IPS DF 19.7 (cell line): Measurements from ENCODE around the gene PIAS1.
"Not testable (repeated sequence)": the region's sequence is repeated elsewhere in the genome, so short reads cannot be mapped to it uniquely, and the experiment has no call there.

Experiments used
- DNase-seq: peaks from one replicate; pipeline ENCODE4 v3.0.0-alpha.2; 2013; ENCODE audit warnings: low read depth, low spot score

The PIAS1 gene

GRCh38 chr15:68234060-68234459, 179.9 kb downstream of the PIAS1 start:
- no peak for DNase-seq

DNA sequence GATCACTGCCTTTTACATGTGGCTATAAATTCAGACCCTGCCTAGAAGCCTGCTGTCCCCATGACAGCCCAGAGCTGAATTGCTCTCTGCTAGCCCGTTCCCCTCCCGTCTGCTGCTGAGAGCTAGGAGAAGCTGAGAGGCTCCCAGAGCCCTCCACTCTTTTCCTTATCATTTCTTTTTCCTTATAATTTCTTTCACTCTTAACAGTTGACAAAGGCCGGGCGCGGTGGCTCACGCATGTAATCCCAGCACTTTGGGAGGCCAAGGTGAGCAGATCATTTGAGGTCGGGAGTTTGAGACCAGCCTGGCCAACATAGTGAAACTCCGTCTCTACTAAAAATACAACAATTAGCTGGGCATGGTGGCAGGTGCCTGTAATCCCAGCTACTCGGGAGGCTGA, 180.4 kb downstream of the PIAS1 start:
- DNase-seq, result not testable (repeated sequence)

GRCh38 chr15:68235022-68235421, 180.9 kb downstream of the PIAS1 start:
- DNase-seq, result no peak

DNA sequence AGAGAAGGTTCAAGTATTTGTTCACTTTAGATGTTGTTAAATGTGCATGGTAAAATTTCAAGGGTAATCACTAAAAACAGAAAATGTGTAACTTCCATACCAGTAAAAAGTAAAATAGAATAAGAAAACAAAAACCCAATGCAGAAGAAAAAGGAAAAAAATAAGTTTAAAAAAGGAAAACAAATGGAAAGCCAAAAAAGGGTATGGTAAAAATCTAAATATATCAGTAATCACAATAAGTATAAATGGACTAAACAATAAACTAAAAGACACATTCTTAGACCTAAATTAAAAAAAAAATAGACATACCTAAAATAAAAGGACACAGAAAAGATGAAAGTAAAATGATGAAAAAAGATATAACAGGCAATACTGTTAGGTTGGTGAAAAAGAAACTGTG, 184.9 kb downstream of the PIAS1 start:
- DNase-seq, result no peak

DNA sequence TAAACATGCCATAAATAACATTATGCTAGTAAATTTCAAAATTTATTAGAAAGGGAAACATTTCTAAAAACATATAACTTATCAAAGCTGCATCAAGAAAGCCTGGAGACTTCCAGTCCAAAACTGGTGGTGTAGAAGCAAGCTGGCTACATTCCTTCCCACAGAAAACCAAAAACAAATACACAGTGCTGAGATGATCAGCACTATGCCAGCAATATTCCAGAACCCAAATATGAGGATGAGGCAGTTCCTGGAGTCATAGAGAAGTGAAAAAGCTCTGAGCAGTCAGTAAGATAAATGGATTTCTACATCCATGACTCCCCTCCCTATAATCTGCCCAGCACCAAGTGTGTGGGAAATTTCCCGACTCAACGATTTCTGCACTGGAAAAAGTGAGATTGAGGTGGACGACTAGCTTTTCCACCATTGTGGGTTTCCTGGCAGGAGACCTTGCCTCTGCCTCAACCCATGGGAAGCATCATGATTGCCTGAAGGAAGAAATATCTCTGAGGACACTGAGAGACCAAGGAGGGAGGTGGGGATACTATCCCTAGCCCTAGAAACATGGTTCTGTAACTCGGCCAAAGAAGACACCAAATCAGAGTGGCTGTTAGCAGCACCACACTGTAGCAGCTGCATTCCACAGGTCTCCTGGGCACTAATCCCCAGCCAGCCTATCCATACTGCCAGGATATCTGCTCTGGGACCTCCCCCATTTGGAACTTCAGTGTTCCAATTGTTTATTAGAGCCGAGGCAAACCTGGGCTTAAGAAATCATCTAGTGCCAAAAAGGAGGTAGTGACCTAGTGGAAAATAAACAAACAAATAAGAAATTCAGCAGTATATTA, 187.2 kb downstream of the PIAS1 start:
- no peak for DNase-seq
